Esophagus muscularis mucosa (tissue), 4 donors: ENCODE data around the gene TANGO2. TPM values are rescaled to one million over a fixed set of nuclear protein-coding genes. Genes with fewer than 3 reads are reported as not detected.

Source experiments
- DNase-seq: peaks from one replicate; pipeline ENCODE4 v3.0.0-alpha.2; 2017; ENCODE audit errors: extremely low spot score
- H3K27ac ChIP-seq, 4 donors: fragments of 200-600 bp; sonication (generic); replicated peaks in 1 of 4; 1 replicate in 3 of 4; 2 replicates in 1 of 4; pipeline ENCODE4 v1.5.1; 2016 to 2019; ENCODE audit warnings: mild to moderate bottlenecking in 1 of 4
- H3K27me3 ChIP-seq, 4 donors: fragments of 200-600 bp; sonication (generic); one replicate each; pipeline versions ENCODE4 v1.5.1 to v1.6.0; 2016 to 2019
- H3K36me3 ChIP-seq, 4 donors: fragments of 200-600 bp; sonication (generic); one replicate each; pipeline ENCODE4 v1.5.1; 2016 to 2019
- H3K4me1 ChIP-seq, 4 donors: fragments of 200-600 bp; sonication (generic); one replicate each; pipeline ENCODE4 v1.5.1; 2016 to 2019
- H3K4me3 ChIP-seq, 4 donors: fragments of 200-600 bp; sonication (generic); 1 replicate in 2 of 4; 2 replicates in 2 of 4; pipeline ENCODE4 v1.5.1; 2016 to 2019; ENCODE audit warnings: mild to moderate bottlenecking in 4 of 4, moderate library complexity in 1 of 4
- H3K9me3 ChIP-seq, 4 donors: fragments of 200-600 bp; sonication (generic); 1 replicate in 3 of 4; 2 replicates in 1 of 4; pipeline ENCODE4 v1.5.1; 2016 to 2019
- CTCF ChIP-seq, 3 experiments: fragments of 200-600 bp in 2 of 3; fragments of 450-650 bp in 1 of 3; sonication (generic) in 2 of 3; IDR thresholded peaks; one replicate each; pipeline ENCODE4 v1.5.1; 2017 to 2019; ENCODE audit warnings: antibody characterized with exemption in 3 of 3, mild to moderate bottlenecking in 2 of 3, moderate library complexity in 1 of 3
- EP300 ChIP-seq: sonication (generic); formaldehyde crosslinking; IDR thresholded peaks from one replicate; pipeline ENCODE4 v1.6.1; 2017; ENCODE audit warnings: antibody characterized with exemption
- POLR2A ChIP-seq: fragments of 450-650 bp; IDR thresholded peaks from one replicate; pipeline ENCODE4 v1.6.1; 2017; ENCODE audit warnings: antibody characterized with exemption, moderate library complexity, mild to moderate bottlenecking, low read depth
- POLR2AphosphoS5 ChIP-seq, 2 donors: sonication (generic); formaldehyde crosslinking; IDR thresholded peaks; one replicate each; pipeline ENCODE4 v1.6.1; 2017; ENCODE audit warnings: antibody characterized with exemption in 2 of 2
- WGBS: methylation state at CpG from one replicate; pipeline ENCODE4 v1.1.5; 2018; 5-methylcytosine and 5-hydroxymethylcytosine counted together
- intact Hi-C: fragments of 100-400 bp; cut with DNase I; formaldehyde crosslinking; loops from one replicate; pipeline ENCODE4 v1.15.1; 2023
- total RNA-seq, 4 donors: library from RNA; depleted of rRNA; stranded (reverse); fragments of >200 nt; gene quantifications; one replicate each; pipeline versions ENCODE4 v1.1.0 to v1.2.1, GENCODE V29; 2016

TANGO2 gene
- total RNA-seq, 4 donors from 2014 or later: 37.1 to 44.4 (median 42.3) TPM

GRCh38 chr22:19980766-19981165 is 40.1 kb upstream of the TANGO2 start:
- Histone ChIP-seq H3K4me3 (no peak overlapping the region), H3K27ac (no peak overlapping the region), H3K4me1 (peaks cover 28 to 38% (median 30%) of the 10 kb centered on the region in 4 donors), H3K36me3 (peaks cover 17 to 56% (median 51%) of the 10 kb centered on the region in 4 donors), H3K27me3 (no peaks in the 10 kb centered on the region), H3K9me3 (no peaks in the 10 kb centered on the region)
- intact Hi-C loops: no loop called here
- 92% methylated on average over 6 of the region's 7 CpGs for WGBS
- DNase-seq: no peak
- TF ChIP-seq EP300: no peak
- TF ChIP-seq CTCF (IDR thresholded peaks at IDR 0.05): no peak
- TF ChIP-seq POLR2AphosphoS5 (IDR thresholded peaks at IDR 0.05): no peak
- no peak for TF ChIP-seq POLR2A

GRCh38 chr22:19981171-19981960 is 39.5 kb upstream of the TANGO2 start:
- Histone ChIP-seq H3K9me3 (no peaks in the 10 kb centered on the region), H3K4me3 (no peak overlapping the region), H3K4me1 (peaks cover 34 to 40% (median 36%) of the 10 kb centered on the region in 4 donors), H3K36me3 (peaks cover 17 to 53% (median 51%) of the 10 kb centered on the region in 4 donors), H3K27me3 (no peaks in the 10 kb centered on the region), H3K27ac (no peak overlapping the region)
- no peak for TF ChIP-seq EP300
- no peak for TF ChIP-seq POLR2AphosphoS5 (IDR thresholded peaks at IDR 0.05)
- no peak for TF ChIP-seq POLR2A
- no peak for TF ChIP-seq CTCF (IDR thresholded peaks at IDR 0.05)
- intact Hi-C loops: no loop called here
- DNase-seq: no peak
- WGBS: 85% methylated on average over 12 of the region's 33 CpGs

- H3K27me3 ChIP-seq: no peaks in the 10 kb centered on the region
- no peak overlapping the region for H3K27ac ChIP-seq
- no peaks in the 10 kb centered on the region for H3K9me3 ChIP-seq
- H3K36me3 ChIP-seq: peaks cover 17 to 48% (median 46%) of the 10 kb centered on the region in 4 donors
- no peak for TF ChIP-seq CTCF (IDR thresholded peaks at IDR 0.05)
- TF ChIP-seq EP300: no peak
- no peak for TF ChIP-seq POLR2A
- TF ChIP-seq POLR2AphosphoS5 (IDR thresholded peaks at IDR 0.05): no peak
- DNase-seq: no peak
- H3K4me3 ChIP-seq: no peak overlapping the region
- intact Hi-C loops: no loop called here
- 92% methylated on average over 7 of the region's 16 CpGs for WGBS
- H3K4me1 ChIP-seq: peaks cover 37 to 45% (median 40%) of the 10 kb centered on the region in 4 donors
Observed at GRCh38 chr22:19981961-19982920, 38.7 kb upstream of the TANGO2 start.

DNA sequence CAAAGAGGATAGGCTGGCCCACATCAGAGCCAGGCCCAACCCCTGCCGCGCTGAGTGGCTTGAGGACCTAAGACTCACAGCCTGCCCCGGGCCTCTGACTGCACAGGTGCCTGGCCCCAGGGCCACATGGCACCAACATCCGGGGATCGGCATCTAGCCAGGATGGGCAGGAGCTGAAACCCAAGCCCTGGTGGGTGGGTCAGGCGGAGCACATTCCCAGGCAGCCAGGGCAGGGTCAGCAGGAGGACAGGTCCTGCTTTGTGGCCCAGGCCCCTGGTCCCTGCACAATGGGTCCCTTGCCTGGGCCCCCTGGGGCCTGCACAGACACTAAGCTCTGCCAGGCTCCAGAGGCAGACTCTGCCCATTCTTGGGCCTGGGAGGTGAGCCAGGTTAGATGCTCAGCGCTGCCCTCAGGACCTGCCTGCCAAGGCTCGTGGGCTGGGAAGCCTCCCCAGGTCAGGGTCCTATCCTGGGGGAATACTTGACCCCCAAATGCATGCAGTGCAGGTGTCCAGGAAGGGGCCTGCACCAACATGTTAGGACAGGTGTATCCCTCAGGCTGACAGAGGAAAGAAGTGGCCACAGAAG is 37.8 kb upstream of the TANGO2 start:
- no peak overlapping the region for H3K4me3 ChIP-seq
- no peaks in the 10 kb centered on the region for H3K27me3 ChIP-seq
- no peak for DNase-seq
- peak overlapping the region in 2 of 4 donors; percentile 73 to 90 for H3K27ac ChIP-seq
- WGBS: 94% methylated on average over 7 of the region's 8 CpGs
- TF ChIP-seq CTCF (IDR thresholded peaks at IDR 0.05) (no peak), EP300 (no peak), POLR2A (no peak), POLR2AphosphoS5 (IDR thresholded peaks at IDR 0.05) (no peak)
- H3K9me3 ChIP-seq: no peaks in the 10 kb centered on the region
- intact Hi-C loops: no loop called here
- H3K4me1 ChIP-seq: peaks cover 40 to 49% (median 45%) of the 10 kb centered on the region in 4 donors
- H3K36me3 ChIP-seq: peaks cover 17 to 40% (median 38%) of the 10 kb centered on the region in 4 donors
